ENCODE data around the gene SLC51A.
"Not testable (repeated sequence)": the region's sequence is repeated elsewhere in the genome, so short reads cannot be mapped to it uniquely, and the experiment has no call there.

Gene SLC51A

GRCh38 chr3:196193736-196194541, 22.4 kb upstream of the SLC51A start:
- FAIRE-seq = no peak

GRCh38 chr3:196194542-196194915, 21.8 kb upstream of the SLC51A start:
- no peak for FAIRE-seq

- FAIRE-seq = no peak
These were observed 20.6 kb upstream of the SLC51A start for GRCh38 chr3:196195664-196196265.

- FAIRE-seq = no peak
These were observed 18.8 kb upstream of the SLC51A start for GRCh38 chr3:196197524-196197923.

- no peak for FAIRE-seq
These were observed 18.2 kb upstream of the SLC51A start for GRCh38 chr3:196198081-196198675.

GRCh38 chr3:196198771-196199753, 17.3 kb upstream of the SLC51A start:
- no peak for FAIRE-seq

- no peak for FAIRE-seq
These were observed 13.8 kb upstream of the SLC51A start for GRCh38 chr3:196202516-196202970.

- FAIRE-seq = no peak
These were observed 12.5 kb upstream of the SLC51A start for GRCh38 chr3:196203846-196204245.

- FAIRE-seq = not testable (repeated sequence)
These were observed 10.7 kb upstream of the SLC51A start for GRCh38 chr3:196205442-196206205.

- no peak for FAIRE-seq
These were observed 9.0 kb upstream of the SLC51A start for GRCh38 chr3:196207159-196207832.

GRCh38 chr3:196207833-196208607, 8.3 kb upstream of the SLC51A start:
- no peak for FAIRE-seq

GRCh38 chr3:196208942-196209695, 7.2 kb upstream of the SLC51A start:
- no peak for FAIRE-seq

GRCh38 chr3:196209944-196210672, 6.2 kb upstream of the SLC51A start:
- FAIRE-seq = not testable (repeated sequence)

GRCh38 chr3:196210673-196211556, 5.4 kb upstream of the SLC51A start, which contains the start of gene ZDHHC19:
Gene ZDHHC19 (minus strand): TSS chr3:196211400. CDS start chr3:196211315, 85 bp downstream.
- no peak for FAIRE-seq

GRCh38 chr3:196214783-196215441, 1.4 kb upstream of the SLC51A start:
- FAIRE-seq = no peak

- FAIRE-seq = no peak
These were observed 777 bp upstream of the SLC51A start for GRCh38 chr3:196215493-196216020.

GRCh38 chr3:196216681-196217211, 412 bp downstream of the SLC51A start:
- FAIRE-seq = no peak
